HG02970 (cell line): Measurements from ENCODE around the gene HECW1.
"Not testable (repeated sequence)": the region's sequence is repeated elsewhere in the genome, so short reads cannot be mapped to it uniquely, and the experiment has no call there.

ENCODE experiments used
- ATAC-seq: cut with Tn5 transposase; IDR thresholded peaks from one replicate; pipeline ENCODE4 v1.9.1; 2021; ENCODE audit warnings: mild to moderate bottlenecking, moderate library complexity, moderate number of reproducible peaks; ENCODE audit not compliant: unreplicated experiment, low FRiP score

The HECW1 gene

DNA sequence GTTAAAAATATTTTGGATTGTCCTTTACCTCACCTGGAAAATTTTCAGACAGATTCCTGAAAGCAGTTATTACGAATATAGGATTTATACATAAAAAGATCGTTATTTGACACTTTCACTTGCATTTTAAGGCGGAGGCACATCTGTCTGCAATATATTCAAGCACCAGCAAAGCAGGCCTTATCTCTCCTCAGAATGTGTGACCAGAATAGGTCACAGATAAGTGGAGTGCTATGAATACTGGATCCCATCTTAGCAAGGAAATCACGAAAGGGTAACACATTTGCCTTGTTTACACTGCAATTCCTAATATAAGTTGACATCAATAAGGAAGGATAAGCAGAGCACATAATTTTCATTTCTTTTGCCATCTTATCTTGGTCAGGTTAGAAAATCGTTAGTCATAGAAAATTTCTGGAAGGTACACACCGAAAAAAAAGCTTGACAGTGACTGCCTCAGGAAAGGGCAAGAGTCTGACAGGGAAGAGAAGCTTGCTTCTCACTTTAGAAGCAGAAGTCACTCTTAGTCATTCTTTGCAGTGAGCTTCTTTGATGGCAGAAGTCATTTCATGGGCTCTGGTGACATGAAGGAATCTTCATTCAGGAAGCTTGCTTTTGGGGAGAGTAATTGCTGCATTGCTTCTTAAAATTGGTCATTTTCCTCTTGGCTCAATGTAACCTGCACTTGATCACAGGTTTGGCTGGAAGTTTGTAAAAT is 372.4 kb downstream of the HECW1 start:
- no peak for ATAC-seq

DNA sequence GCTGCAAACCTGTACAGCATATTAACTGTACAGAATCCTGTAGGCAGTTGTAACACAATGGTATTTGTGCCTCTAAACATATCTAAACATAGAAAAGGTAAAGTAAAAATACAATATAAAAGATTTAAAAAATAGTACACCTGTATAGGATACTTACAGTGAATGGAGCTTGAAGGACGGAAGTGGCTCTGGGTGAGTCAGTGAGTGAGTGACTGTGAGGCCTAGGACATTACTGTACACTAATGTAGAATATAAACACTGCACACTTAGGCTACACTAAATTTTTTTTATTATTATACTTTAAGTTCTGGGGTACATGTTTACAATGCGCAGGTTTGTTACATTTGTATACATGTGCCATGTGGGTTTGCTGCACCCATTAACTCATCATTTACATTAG is 373.1 kb downstream of the HECW1 start:
- ATAC-seq, result no peak

DNA sequence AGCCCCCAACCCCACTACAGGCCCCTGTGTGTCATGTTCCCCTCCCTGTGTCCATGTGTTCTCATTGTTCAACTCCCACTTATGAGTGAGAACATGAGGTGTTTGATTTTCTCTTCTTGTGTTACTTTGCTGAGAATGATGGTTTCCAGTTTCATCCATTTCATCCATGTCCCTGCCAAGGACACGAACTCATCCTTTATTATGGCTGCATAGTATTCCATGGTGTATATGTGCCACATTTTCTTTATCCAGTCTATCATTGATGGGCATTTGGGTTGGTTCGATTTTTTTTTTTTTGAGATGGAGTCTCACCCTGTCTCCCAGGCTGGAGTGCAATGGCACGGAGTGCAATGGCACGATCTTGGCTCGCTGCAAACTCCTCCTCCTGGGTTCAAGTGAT is 373.6 kb downstream of the HECW1 start:
- not testable (repeated sequence) for ATAC-seq

DNA sequence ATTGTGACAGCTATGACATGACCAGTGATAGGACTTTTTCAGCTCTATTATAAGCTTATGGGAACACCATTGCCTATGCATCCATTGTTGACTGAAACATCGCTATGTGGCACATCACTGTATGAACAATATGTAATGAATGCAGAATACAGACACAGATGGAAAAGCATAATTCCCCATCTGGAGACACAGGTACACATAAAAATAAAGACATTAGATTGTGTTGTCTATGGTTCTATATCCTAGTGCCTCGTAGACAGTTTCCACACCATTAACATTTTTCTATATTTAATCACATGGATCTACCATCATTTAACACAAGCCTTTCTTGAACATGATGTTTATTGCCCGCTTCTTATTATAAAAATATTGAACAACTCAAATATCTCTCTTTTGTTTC is 374.2 kb downstream of the HECW1 start:
- ATAC-seq, result no peak

DNA sequence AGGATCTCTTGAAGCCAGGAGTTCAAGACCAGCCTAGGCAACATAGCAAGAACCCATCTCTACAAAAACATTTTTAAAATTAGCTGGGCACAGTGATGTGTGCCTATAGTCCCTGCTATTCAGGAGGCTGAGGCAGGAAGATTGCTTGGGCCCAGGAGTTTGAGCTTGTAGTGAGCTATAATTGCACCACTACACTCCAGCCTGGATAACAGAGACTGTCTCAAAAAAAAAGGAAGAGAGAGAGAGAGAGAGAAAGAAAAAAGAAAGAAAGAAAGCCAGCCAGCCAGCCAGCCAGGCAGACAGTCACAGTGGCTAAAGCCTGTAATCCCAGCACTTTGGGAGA is 375.3 kb downstream of the HECW1 start:
- ATAC-seq, result no peak

DNA sequence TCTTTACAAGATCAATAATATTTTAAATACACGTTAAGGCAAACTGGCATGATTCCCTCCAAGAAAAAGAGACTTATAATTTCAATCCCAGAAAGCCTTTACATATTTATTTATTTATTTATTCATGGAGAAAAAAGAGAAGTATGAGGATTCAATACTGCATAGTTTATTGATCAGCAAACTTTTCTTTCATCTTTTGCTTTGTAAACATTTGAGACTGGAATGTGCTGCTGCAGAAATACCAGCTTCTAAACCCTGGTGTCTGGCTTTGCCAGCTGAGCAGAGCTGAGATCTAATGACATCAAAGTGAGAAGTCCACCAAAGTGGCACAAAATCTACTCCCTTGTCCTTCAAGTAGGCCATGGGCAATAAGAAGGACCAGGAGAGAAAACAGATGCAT is 376.8 kb downstream of the HECW1 start:
- ATAC-seq, result no peak

DNA sequence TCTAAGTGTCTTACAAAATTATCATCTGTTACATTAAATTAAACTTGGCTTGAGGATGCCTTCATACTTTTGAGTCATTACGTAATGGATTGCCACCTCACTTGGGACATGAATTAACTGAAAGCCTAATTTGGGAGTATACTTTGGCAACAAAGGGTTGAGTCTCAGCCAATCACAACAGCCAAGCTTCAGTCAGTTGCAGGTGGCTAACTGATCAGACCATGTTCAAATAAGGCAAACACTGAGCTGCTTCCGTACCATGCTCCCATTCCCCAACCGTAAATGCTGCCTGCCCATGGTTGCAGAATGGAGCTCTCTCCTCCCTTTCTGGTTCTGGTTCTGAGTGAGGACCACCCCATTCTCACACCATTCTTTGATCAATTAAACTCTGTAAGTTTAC is 377.6 kb downstream of the HECW1 start:
- no peak for ATAC-seq

DNA sequence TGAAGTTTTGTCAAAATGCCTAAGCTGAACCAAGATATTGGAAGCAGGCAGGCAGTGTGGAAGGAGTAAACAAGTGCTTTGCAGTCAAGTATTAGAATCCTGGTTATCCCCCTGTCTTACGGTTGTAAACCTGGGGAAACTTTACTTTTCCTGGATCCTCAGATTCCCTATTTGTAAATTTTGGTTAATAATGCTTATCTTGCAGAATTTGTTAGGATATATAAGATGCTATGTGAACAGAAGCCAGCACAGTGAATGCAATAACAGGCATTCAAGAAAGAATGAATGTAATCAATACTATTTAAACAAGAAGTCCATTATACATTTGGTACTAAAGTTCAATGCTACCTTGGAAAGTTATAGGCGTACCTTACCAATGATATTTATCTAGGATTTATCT is 378.7 kb downstream of the HECW1 start:
- no peak for ATAC-seq

DNA sequence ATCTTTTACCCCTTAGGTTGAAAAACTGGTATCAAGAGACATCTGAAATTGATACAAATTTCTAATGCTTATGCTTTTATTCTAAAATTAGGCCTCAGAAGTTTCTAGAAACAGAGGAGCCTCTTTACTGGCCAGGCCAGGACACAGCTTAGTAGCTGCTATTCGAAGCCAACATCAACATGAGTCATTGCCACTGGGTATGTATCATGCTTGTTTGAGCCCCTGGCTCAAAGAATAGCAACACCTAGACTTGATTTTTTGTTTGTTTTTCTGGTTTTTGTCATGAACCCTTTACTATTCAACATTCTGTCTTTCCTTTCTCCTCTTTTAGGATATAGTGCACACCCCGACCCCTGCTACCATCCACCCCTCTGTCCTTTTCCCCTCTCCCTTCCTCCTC is 379.5 kb downstream of the HECW1 start:
- no peak for ATAC-seq

DNA sequence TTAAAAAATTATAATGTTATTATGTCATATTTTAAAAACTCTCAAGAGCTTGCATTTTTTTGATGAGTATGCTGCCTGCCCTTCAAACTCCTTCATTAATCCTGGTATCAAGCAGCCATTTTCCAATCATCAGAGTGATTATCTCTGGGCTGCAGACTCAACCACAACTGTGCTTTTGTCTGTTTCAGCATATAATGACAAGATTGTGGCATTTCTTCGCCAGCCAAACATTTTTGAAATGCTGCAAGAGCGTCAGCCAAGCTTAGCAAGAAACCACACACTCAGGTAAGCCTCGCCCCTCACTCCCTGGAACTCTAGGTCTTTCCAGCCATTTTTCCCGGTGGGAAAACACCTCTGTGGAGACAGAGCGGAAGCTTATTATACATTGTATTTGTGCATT is 380.4 kb downstream of the HECW1 start:
- no peak for ATAC-seq

DNA sequence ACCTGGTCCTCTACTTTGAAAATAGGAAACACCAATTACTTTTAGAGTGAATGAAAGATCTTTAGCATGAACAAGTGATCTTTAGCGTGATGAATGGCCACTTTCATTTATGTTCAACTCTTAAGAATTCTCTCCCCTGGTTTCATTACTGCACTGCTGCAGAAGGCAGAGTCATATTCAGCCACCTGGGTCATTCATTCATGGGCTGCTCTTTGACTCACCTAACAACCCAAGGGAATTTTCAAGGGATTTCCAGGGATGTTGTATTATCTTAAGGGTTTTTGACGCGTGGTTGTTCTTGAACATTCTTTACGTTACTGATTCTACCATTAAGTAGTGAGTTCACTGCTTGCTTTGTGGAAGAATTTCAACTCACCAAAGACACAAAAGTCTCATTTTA is 383.1 kb downstream of the HECW1 start:
- no peak for ATAC-seq

DNA sequence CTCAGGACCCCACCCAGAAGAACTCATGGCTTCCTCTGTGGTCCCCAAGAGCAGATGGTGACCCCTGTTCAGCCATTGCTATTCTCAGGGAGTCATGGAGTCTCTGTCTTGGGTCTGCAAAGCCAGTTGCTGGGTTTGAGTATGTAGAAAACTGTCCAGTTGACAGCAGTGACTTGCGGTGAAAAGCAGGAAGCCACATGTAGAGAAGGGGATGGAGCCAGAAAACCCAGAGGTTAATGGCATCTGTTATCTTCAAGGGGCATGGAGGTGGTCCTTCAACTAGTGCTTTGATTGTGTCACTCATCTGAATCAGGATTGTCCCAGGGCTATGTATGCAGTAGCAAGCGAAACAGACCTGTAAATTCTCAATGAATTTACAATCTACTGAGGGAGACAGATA is 384.1 kb downstream of the HECW1 start:
- ATAC-seq, result no peak

DNA sequence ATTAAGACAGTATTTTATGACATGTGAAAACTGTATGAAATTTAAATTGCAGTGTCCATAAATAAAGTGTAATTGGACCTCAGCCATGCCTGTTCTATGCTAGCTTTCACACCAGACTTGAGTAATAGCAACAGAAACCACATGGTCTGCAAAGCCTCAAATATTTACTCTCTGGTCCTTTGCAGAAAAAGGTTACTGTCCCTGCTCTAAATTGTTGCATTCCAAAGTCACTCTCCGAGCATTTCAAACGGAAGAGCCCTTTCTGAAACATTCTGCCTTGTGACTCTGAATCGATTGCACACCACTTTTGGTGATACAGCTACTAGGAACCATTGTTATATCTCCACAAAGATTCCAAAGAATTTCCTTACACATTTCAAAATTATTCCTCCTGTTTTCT is 389.4 kb downstream of the HECW1 start:
- no peak for ATAC-seq

DNA sequence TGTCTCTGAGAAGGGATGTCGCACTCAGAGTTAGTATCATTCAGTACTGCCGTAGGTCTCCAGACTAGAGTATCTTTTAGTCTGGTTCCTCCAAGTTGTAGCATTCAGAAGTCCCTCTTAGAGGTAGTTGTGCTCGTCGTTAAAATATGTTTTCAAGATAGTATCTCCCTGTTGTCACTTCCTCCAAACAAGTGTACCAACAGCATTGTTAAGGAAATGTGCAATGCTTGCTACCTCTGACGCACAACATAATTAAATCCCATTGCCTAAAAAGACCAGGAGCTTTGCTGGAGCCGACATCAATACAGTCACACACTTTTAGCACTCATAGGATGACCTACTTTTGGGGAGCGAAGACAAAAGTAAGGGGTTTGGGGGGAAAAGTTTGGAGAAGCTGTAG is 390.5 kb downstream of the HECW1 start:
- ATAC-seq, result no peak

DNA sequence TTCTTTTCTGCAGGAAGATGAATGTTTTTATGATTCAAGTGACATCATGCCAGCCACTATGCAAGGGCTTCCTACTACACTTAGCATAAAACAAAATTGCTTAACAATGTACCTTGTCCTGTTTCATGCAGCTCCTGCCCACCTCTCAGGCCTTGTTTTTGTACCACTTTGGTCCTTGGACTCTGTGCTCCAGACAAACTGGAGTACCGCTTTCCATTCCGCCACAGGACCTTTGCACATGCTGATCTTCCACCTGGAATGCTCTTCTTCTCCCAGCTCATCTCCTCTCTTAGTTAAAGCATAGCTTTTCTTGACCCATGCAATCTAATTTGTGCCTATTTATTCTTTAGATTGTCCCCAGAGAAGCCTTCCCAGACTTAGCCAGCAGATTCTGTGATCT is 393.0 kb downstream of the HECW1 start:
- ATAC-seq, result no peak

DNA sequence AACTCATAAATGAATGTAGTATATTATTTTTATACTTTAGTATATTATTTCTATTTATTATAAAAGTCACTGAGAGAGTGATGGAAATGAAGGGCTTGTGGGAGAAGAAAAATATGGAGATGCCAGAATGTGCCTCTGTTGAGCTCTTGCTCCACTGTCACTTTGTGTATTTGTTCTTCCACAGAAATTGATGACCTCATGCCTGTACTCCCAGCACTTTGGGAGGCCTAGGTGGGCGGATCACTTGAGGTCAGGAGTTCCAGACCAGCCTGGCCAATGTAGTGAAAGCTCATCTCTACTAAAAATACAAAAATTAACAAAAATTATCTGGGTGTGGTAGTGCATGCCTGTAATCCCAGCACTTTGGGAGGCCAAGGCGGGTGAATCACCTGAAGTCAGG is 394.0 kb downstream of the HECW1 start:
- ATAC-seq, result no peak

DNA sequence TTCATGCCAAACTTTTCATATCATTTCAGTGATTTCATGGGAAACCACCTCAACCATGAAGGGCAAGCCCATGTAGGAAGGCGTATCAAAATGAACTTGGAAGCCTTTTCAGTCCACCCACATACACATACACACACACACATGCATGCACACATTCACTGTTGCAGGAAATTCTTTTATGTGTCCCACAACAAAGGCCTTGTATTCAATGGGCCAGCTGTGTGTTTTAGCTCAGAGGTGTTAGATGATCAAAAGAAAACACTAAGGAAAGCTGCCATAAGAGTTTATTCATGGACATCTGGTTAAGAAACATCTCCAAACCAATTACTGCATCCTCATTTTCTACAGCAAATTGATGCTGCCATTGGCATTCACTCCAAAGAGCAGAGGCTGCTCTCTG is 396.0 kb downstream of the HECW1 start:
- no peak for ATAC-seq

DNA sequence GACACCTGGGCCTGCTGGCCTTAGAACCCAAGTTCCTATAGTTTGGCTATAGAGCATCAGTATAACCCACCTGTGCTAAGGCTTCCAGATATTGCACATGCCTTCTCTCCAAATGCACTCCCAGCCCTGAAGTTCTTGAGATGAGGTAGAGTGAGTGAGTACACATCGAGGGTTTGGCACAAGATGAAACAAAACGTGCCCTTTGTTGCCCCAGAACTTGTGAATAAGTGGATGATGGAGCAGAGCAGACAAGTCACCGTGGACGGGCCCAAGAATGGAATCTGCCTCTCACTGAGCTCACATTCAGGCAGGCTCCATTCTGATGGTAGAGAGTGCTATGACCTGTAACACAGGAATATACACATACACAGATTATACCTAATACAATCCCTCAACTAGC is 397.5 kb downstream of the HECW1 start:
- ATAC-seq, result no peak

DNA sequence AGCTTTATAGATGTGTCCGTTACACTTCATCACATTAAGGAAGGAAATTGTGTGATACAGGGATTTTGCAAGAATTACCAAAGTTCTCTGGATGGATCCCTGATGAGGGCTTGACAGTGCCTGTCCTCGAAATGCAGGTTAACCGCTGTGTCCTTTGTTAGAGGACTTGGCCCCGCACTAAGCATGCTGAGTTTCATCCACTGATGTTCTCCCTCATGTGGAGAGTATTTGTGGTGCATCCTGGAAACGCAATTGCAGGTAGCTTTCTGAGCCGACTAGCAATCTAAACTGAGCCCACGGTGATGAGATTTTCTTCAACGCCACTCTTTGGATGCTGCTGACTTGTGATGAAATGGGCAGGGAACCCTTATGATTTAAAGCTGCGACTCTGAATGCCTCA is 398.6 kb downstream of the HECW1 start:
- ATAC-seq, result no peak

DNA sequence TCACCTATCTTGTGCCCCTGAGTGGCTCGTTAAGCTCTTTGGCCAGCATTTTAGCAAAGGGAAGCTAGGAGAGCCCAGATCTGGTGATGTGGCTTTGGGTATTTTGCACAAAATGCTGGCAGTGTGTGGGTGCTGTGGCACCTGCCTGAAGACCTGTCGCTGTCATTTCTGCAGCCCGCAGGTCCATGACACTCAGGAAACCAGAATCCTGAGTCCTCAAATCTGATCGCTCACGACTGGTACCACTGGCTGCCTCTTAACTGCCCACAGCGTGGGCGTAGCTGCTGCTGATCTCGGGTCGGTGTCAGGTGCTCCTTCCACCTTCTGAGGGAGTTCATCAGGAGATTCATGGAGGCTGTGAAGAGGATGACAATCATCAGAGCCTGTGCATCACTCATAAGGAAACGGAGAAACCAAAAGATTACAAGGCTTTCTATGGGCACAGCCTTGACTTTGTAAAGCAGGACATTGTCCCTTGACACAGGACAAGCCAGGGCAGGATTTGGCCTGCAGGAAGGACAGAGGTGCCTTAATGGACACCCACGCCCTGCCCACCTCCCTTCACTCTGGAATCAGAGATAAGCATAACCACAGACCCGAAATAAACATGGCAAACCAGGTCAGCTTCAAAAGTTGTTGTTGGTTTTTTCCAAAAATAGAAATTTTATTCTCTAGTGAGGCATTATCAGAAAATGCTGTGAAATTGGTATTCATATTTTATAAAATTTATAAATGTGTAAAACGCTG is 399.5 kb downstream of the HECW1 start:
- no peak for ATAC-seq

DNA sequence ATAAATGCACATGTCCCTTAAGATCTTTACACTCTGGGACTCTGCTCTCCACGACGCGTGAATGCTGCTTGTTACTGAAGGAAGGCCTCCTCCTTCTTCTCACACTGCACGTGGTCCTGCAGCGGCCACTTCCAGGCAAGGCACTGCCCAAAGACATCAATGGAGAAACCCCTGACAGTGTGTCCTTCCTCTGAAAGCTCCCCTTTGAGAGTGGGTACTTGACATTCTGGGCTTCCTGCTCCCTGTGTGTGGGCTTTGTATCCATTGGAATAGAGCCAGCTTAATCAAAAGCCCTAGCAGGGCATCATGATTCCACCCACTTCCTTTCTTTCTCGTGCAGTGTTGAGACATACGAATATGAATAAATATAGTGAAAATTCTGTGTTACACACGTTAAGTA is 400.8 kb downstream of the HECW1 start:
- no peak for ATAC-seq

DNA sequence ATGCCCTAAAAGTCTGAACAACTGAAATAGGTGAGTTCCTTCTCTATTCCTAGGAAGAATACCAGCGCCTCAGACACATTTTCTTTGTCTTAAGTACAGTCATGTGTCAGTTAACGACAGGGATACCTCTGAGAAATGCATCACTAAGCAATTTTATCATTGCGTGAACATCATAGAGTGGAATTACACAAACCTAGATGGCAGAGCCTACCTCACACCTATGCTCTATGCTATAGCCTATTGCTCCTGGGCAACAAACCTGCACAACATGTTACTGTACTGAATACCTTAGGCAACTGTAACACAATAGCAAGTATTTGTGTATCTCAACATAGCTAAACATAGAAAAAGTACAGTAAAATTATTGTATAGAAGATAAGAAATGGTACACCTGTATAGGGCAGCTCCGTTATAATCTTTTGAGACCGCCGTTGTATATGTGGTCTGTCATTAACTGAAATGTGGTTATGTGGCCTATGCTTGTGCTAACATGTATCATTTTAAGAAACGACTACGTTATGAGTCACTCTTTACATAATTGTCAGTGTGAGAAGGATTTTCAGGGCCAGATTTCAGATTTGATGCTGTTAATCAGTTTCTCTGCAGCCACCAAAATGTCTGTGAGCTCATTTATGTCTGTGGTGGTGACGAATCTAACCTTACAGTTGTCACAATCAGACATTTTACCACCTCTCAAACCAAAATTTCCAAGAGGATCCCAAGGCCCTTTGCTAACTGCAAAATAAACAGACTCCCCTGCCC is 404.3 kb downstream of the HECW1 start:
- ATAC-seq, result no peak
